Neural progenitor cell (in vitro differentiated cells): ENCODE measurements around the gene CFAP206. TPM values are rescaled to one million over a fixed set of nuclear protein-coding genes. Genes with fewer than 3 reads are reported as not detected.

Source experiments
- DNase-seq: peaks from one replicate; pipeline ENCODE4 v3.0.0-alpha.2; 2016; ENCODE audit warnings: low spot score
- H2AFZ ChIP-seq: fragments of 200-600 bp; sonication (generic); replicated peaks from 2 replicates; pipeline ENCODE4 v1.6.1; 2016; ENCODE audit warnings: antibody characterized with exemption
- H3F3A ChIP-seq: fragments of 200-600 bp; sonication (generic); 2 replicates; pipeline ENCODE4 v1.6.1; 2016; ENCODE audit warnings: antibody characterized with exemption, low read depth
- H3K27ac ChIP-seq: fragments of 200-600 bp; sonication (generic); 2 replicates; pipeline ENCODE4 v1.5.1; 2016; ENCODE audit warnings: mild to moderate bottlenecking
- H3K27me3 ChIP-seq: fragments of 200-600 bp; sonication (generic); 2 replicates; pipeline ENCODE4 v1.6.1; 2016; ENCODE audit warnings: mild to moderate bottlenecking, moderate library complexity
- H3K36me3 ChIP-seq: fragments of 200-600 bp; sonication (generic); 2 replicates; pipeline ENCODE4 v1.5.1; 2016
- H3K4me1 ChIP-seq: fragments of 200-600 bp; sonication (generic); 2 replicates; pipeline ENCODE4 v1.6.1; 2016; ENCODE audit warnings: mixed run types
- H3K4me2 ChIP-seq: fragments of 200-600 bp; sonication (generic); 2 replicates; pipeline ENCODE4 v1.6.1; 2016
- H3K4me3 ChIP-seq: fragments of 200-600 bp; sonication (generic); 2 replicates; pipeline ENCODE4 v1.5.1; 2016
- H3K79me2 ChIP-seq: fragments of 200-600 bp; sonication (generic); 2 replicates; pipeline ENCODE4 v1.6.1; 2016; ENCODE audit warnings: low read depth
- H3K9ac ChIP-seq: fragments of 200-600 bp; sonication (generic); 2 replicates; pipeline ENCODE4 v1.6.1; 2016
- H3K9me3 ChIP-seq: fragments of 200-600 bp; sonication (generic); 2 replicates; pipeline ENCODE4 v1.5.1; 2016; ENCODE audit warnings: low read depth
- H4K20me1 ChIP-seq: fragments of 200-600 bp; sonication (generic); 2 replicates; pipeline ENCODE4 v1.6.1; 2016; ENCODE audit warnings: low read depth
- H3K27ac Mint-ChIP-seq: 3 replicates; pipeline ENCODE4 v1.8.0; 2021; ENCODE audit warnings: mixed read lengths
- H3K27me3 Mint-ChIP-seq: 2 replicates; pipeline ENCODE4 v1.8.0; 2022; ENCODE audit warnings: low read depth, mild to moderate bottlenecking, inconsistent platforms, moderate library complexity, mixed read lengths; ENCODE audit not compliant: insufficient read depth
- H3K36me3 Mint-ChIP-seq: 3 replicates; pipeline ENCODE4 v1.8.0; 2021; ENCODE audit warnings: mixed read lengths
- H3K4me1 Mint-ChIP-seq: 3 replicates; pipeline ENCODE4 v1.8.0; 2021; ENCODE audit warnings: mixed read lengths
- H3K4me3 Mint-ChIP-seq: 3 replicates; pipeline ENCODE4 v1.8.0; 2021; ENCODE audit warnings: mild to moderate bottlenecking, moderate library complexity, mixed read lengths
- H3K9me3 Mint-ChIP-seq: 3 replicates; pipeline ENCODE4 v1.8.0; 2020; ENCODE audit warnings: mixed read lengths
- EZH2 ChIP-seq: fragments of 200-600 bp; sonication (generic); IDR thresholded peaks from 2 replicates; pipeline ENCODE4 v1.6.1; 2017; ENCODE audit warnings: antibody characterized with exemption, mild to moderate bottlenecking, moderate library complexity
- EZH2phosphoT487 ChIP-seq: fragments of 200-600 bp; sonication (generic); IDR thresholded peaks from 2 replicates; pipeline ENCODE4 v1.6.1; 2017; ENCODE audit warnings: antibody characterized with exemption
- total RNA-seq: library from RNA; depleted of rRNA; stranded (reverse); fragments of >200 nt; gene quantifications from 2 replicates; pipeline ENCODE4 v1.2.3, GENCODE V29; 2015; ENCODE audit warnings: low replicate concordance
- TF ChIP-seq, protein P1 (sequence below): fragments of 200-600 bp; sonication (generic); IDR thresholded peaks from 2 replicates; pipeline ENCODE4 v1.5.1; 2017; ENCODE audit warnings: antibody characterized with exemption, mild to moderate bottlenecking

CFAP206 gene
- total RNA-seq, 1 donor from 2014 or later = 0.52 TPM

DNA sequence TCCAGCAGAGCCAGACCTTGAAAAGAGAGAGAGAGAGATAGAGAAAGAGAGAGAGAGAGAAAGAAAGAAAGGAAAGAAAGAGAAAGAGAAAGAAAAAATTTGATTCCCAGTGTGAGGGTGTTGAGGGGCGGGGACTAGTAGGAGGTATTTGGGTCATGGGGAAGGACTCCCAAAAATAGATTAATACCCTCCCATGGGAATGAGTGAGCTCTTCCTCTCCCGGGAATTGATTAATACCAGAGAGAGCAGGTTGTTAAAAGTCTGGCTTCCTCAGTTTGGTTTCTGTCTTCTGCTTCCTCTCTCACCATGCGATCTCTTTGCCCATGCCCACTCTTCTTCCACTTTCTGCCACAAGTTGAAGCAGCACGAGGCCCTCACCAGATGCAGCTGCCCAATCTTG, 28.8 kb upstream of the CFAP206 start:
- Histone ChIP-seq H4K20me1 (no peaks in the 10 kb centered on the region), H3K27ac (no peak overlapping the region), H3F3A (no peaks in the 10 kb centered on the region), H2AFZ (no peak overlapping the region), H3K9me3 (no peaks in the 10 kb centered on the region), H3K9ac (no peak overlapping the region), H3K4me3 (no peak overlapping the region), H3K4me2 (no peak overlapping the region), H3K27me3 (no peaks in the 10 kb centered on the region), H3K4me1 (no peaks in the 10 kb centered on the region), H3K36me3 (no peaks in the 10 kb centered on the region), H3K79me2 (no peaks in the 10 kb centered on the region)
- H3K27me3 Mint-ChIP-seq = no peaks in the 10 kb centered on the region
- no peaks in the 10 kb centered on the region for H3K4me1 Mint-ChIP-seq
- H3K9me3 Mint-ChIP-seq = no peaks in the 10 kb centered on the region
- H3K27ac Mint-ChIP-seq = no peak overlapping the region
- H3K36me3 Mint-ChIP-seq = peaks cover 1% of the 10 kb centered on the region
- H3K4me3 Mint-ChIP-seq = no peak overlapping the region
- no peak for DNase-seq
- TF ChIP-seq EZH2phosphoT487 = no peak
- TF ChIP-seq EZH2 = no peak
- TF ChIP-seq, protein P1, sequence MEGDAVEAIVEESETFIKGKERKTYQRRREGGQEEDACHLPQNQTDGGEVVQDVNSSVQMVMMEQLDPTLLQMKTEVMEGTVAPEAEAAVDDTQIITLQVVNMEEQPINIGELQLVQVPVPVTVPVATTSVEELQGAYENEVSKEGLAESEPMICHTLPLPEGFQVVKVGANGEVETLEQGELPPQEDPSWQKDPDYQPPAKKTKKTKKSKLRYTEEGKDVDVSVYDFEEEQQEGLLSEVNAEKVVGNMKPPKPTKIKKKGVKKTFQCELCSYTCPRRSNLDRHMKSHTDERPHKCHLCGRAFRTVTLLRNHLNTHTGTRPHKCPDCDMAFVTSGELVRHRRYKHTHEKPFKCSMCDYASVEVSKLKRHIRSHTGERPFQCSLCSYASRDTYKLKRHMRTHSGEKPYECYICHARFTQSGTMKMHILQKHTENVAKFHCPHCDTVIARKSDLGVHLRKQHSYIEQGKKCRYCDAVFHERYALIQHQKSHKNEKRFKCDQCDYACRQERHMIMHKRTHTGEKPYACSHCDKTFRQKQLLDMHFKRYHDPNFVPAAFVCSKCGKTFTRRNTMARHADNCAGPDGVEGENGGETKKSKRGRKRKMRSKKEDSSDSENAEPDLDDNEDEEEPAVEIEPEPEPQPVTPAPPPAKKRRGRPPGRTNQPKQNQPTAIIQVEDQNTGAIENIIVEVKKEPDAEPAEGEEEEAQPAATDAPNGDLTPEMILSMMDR = no peak

DNA sequence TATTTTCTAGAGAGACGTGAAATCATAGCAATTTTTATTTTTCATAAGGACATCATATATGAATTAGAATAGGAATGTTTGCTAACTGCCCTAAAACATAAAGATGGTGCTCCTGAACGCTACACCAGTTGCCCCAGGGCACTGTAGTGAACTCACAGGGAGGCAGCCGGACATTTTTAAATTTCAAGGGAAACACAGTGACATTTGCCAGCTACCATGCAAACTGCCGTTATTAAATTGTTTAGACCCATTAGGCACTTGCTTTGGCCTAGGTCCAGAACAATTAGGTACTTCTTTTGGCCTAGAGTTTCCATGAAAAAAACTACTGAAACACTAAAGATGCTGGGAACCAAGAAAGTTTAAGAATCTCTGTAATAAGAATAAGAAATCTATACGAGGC, 24.9 kb upstream of the CFAP206 start:
- TF ChIP-seq EZH2 (no peak), EZH2phosphoT487 (no peak)
- TF ChIP-seq, protein P1 = no peak
- H3K27ac Mint-ChIP-seq = no peak overlapping the region
- Histone ChIP-seq H3F3A (no peaks in the 10 kb centered on the region), H3K4me1 (no peaks in the 10 kb centered on the region), H4K20me1 (no peaks in the 10 kb centered on the region), H3K9ac (no peak overlapping the region), H3K27ac (no peak overlapping the region), H3K27me3 (no peaks in the 10 kb centered on the region), H3K9me3 (no peaks in the 10 kb centered on the region), H3K36me3 (no peaks in the 10 kb centered on the region), H3K4me2 (no peak overlapping the region), H3K4me3 (no peak overlapping the region), H3K79me2 (no peaks in the 10 kb centered on the region), H2AFZ (no peak overlapping the region)
- H3K9me3 Mint-ChIP-seq = no peaks in the 10 kb centered on the region
- H3K36me3 Mint-ChIP-seq = no peaks in the 10 kb centered on the region
- H3K4me3 Mint-ChIP-seq = no peak overlapping the region
- no peaks in the 10 kb centered on the region for H3K4me1 Mint-ChIP-seq
- H3K27me3 Mint-ChIP-seq = no peaks in the 10 kb centered on the region
- DNase-seq = no peak

DNA sequence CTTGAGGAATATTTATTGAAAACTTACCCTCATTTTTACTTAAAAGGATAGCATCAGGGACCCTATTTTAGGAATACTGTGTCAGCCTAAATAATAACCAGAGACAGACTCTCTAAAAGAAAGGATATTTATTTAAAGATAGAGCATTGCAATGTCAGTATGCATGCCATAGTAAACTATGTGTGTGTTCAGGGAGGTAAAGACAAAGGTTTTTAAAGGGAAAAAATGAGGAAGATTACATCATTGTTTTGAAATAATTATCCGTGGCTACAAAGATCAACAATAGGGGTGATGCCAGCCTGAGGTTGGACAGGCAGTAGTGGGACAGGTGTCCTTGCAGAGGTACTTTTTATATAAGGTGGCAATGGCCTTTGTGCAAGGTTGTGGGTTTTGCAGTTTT, 23.7 kb upstream of the CFAP206 start:
- H3K4me2 ChIP-seq = no peak overlapping the region
- no peaks in the 10 kb centered on the region for H3K27me3 Mint-ChIP-seq
- no peaks in the 10 kb centered on the region for H3K36me3 ChIP-seq
- H3K79me2 ChIP-seq = no peaks in the 10 kb centered on the region
- no peaks in the 10 kb centered on the region for H3K4me1 Mint-ChIP-seq
- H3K27me3 ChIP-seq = no peaks in the 10 kb centered on the region
- H3F3A ChIP-seq = no peaks in the 10 kb centered on the region
- TF ChIP-seq, protein P1 = no peak
- no peaks in the 10 kb centered on the region for H4K20me1 ChIP-seq
- no peaks in the 10 kb centered on the region for H3K9me3 ChIP-seq
- no peak for DNase-seq
- no peak overlapping the region for H3K4me3 Mint-ChIP-seq
- H3K9me3 Mint-ChIP-seq = no peaks in the 10 kb centered on the region
- H3K9ac ChIP-seq = no peak overlapping the region
- H3K4me1 ChIP-seq = no peaks in the 10 kb centered on the region
- H3K36me3 Mint-ChIP-seq = no peaks in the 10 kb centered on the region
- H3K4me3 ChIP-seq = no peak overlapping the region
- H3K27ac Mint-ChIP-seq = no peak overlapping the region
- no peak overlapping the region for H2AFZ ChIP-seq
- no peak overlapping the region for H3K27ac ChIP-seq

DNA sequence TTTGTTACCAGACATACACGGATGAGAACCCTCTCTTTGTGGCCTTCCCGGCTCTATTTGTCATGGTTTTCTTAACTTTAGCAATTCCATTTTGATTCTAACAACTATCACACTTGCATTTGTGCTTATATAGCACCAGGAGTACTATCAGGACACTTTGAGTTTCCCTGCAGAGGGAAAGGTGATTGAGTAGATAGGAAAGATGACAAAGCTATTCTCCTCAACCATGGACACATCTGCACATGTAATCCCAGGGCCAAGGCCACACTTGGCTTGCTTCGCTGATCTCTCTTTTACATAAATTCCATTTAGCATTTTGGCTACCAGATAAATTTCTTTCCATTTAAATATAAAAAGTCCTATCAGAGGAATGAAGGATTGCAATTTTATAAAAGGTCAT, 23.3 kb upstream of the CFAP206 start:
- no peaks in the 10 kb centered on the region for H3K9me3 Mint-ChIP-seq
- Histone ChIP-seq H3K4me2 (no peak overlapping the region), H2AFZ (no peak overlapping the region), H3F3A (no peaks in the 10 kb centered on the region), H3K9me3 (no peaks in the 10 kb centered on the region), H3K79me2 (no peaks in the 10 kb centered on the region), H3K27ac (no peak overlapping the region), H3K4me1 (no peaks in the 10 kb centered on the region), H3K36me3 (no peaks in the 10 kb centered on the region), H3K27me3 (no peaks in the 10 kb centered on the region), H3K4me3 (no peak overlapping the region), H3K9ac (no peak overlapping the region), H4K20me1 (no peaks in the 10 kb centered on the region)
- no peaks in the 10 kb centered on the region for H3K36me3 Mint-ChIP-seq
- H3K4me1 Mint-ChIP-seq = no peaks in the 10 kb centered on the region
- H3K4me3 Mint-ChIP-seq = no peak overlapping the region
- DNase-seq = no peak
- no peaks in the 10 kb centered on the region for H3K27me3 Mint-ChIP-seq
- TF ChIP-seq, protein P1 = no peak
- TF ChIP-seq EZH2phosphoT487 = no peak
- H3K27ac Mint-ChIP-seq = no peak overlapping the region
